Neutrophil (primary cell): ENCODE measurements around the gene RASSF8.

Experiments used
- H3K27ac ChIP-seq: fragments of 200-600 bp; sonication (generic); 2 replicates; pipeline ENCODE4 v1.5.1; 2016; ENCODE audit warnings: mild to moderate bottlenecking, moderate library complexity
- H3K27me3 ChIP-seq: fragments of 200-600 bp; sonication (generic); 2 replicates; pipeline ENCODE4 v1.6.0; 2016; ENCODE audit warnings: mild to moderate bottlenecking
- H3K36me3 ChIP-seq: fragments of 200-600 bp; sonication (generic); 2 replicates; pipeline ENCODE4 v1.5.1; 2017
- H3K4me1 ChIP-seq, 2 experiments: fragments of 200-600 bp in 1 of 2; sonication (generic) in 1 of 2; 1 replicate in 1 of 2; 2 replicates in 1 of 2; pipeline versions ENCODE4 v1.5.1 to v1.6.1; 2013 to 2016; ENCODE audit warnings: low read depth in 1 of 2, low read length in 1 of 2, mild to moderate bottlenecking in 1 of 2, moderate library complexity in 1 of 2; ENCODE audit not compliant: control insufficient read depth in 1 of 2, insufficient read depth in 1 of 2
- H3K4me3 ChIP-seq, 2 experiments: fragments of 200-600 bp in 1 of 2; sonication (generic) in 1 of 2; 1 replicate in 1 of 2; 2 replicates in 1 of 2; pipeline ENCODE4 v1.5.1; 2013 to 2016; ENCODE audit warnings: low read depth in 1 of 2, low read length in 1 of 2, mild to moderate bottlenecking in 1 of 2, moderate library complexity in 1 of 2
- H3K9me3 ChIP-seq: fragments of 200-600 bp; sonication (generic); 2 replicates; pipeline ENCODE4 v1.5.1; 2016
- TF ChIP-seq, protein P1 (sequence below): fragments of 200-600 bp; sonication (generic); IDR thresholded peaks from 2 replicates; pipeline ENCODE4 v1.5.1; 2016; ENCODE audit warnings: antibody characterized with exemption

The RASSF8 gene

DNA sequence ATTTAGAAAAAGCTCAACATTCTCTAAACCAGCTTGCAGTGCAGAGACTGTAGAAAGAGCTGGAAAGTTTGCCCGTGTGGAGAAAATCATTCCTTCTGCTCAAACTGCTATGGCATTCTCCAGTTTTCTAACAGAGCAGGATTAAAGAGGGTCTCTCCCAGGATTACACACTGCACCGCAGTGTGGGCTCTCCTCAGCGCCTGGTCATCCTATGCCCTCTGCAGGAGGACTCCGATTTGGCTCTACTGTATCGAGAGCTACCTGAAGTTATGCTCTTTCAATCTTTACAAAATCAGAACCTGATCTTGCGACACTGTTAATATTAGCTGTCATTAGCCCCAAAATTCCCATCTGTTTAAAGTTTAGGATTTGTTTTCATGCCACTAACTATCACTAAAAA is 133.3 kb downstream of the RASSF8 start:
- Histone ChIP-seq H3K4me1 (no peaks in the 10 kb centered on the region), H3K27ac (no peak overlapping the region), H3K27me3 (no peaks in the 10 kb centered on the region), H3K36me3 (no peaks in the 10 kb centered on the region), H3K9me3 (no peaks in the 10 kb centered on the region), H3K4me3 (no peak overlapping the region)
- TF ChIP-seq, protein P1, sequence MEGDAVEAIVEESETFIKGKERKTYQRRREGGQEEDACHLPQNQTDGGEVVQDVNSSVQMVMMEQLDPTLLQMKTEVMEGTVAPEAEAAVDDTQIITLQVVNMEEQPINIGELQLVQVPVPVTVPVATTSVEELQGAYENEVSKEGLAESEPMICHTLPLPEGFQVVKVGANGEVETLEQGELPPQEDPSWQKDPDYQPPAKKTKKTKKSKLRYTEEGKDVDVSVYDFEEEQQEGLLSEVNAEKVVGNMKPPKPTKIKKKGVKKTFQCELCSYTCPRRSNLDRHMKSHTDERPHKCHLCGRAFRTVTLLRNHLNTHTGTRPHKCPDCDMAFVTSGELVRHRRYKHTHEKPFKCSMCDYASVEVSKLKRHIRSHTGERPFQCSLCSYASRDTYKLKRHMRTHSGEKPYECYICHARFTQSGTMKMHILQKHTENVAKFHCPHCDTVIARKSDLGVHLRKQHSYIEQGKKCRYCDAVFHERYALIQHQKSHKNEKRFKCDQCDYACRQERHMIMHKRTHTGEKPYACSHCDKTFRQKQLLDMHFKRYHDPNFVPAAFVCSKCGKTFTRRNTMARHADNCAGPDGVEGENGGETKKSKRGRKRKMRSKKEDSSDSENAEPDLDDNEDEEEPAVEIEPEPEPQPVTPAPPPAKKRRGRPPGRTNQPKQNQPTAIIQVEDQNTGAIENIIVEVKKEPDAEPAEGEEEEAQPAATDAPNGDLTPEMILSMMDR, result no peak

DNA sequence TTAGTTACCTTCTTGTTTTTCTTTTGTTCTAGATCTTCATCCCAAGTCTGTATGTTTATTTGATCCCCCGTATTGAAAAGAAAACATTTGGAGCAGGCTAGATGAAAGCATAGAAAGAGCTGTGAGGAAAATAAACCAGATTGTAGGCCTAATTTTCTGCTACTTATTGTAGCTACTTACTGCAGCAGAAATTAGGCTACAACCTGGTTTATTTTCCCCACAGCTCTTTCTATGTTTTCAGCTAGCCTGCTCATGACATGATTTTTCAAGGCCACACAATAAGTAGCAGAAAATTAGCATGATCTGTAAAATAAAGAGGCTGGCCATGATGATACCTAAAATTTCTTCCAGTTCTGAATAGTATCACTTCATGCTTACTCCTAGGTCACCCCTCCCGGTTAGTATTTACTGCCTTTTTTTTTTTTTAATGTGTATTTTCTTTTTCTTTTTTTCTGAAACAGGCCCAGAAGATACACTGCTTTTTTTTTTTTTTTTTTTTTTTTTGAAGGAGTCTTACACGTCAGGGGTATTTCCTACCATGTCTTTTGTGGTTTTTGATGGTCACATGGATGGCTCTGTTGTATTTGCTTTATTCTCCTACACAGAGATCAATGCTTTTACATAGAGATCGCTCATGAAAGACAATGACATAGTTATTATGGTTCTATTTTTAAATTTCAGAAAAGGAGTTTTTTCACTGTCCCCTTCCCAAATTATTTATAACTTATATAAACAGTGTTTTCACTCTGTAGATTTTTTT is 134.0 kb downstream of the RASSF8 start:
- Histone ChIP-seq H3K27me3 (no peaks in the 10 kb centered on the region), H3K27ac (no peak overlapping the region), H3K36me3 (no peaks in the 10 kb centered on the region), H3K4me1 (no peaks in the 10 kb centered on the region), H3K4me3 (no peak overlapping the region), H3K9me3 (no peaks in the 10 kb centered on the region)
- TF ChIP-seq, protein P1, result no peak

DNA sequence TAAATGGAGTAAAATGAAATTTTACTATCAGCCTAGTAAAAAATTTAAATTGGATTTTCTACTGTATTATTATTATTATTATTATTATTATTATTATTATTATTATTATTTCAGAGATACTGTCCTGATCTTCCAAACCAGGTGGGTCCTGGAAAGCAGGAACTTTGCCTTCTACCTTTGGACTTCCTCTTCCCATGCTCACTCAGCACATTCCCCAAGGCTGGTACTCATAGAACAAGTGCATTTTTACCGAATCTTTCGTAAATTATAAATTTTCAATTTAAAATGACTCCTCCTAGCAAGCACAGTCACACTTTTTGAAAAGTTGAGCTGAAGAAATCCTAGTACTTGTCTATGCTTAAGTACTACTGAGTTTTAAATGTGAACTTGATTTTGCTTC is 136.7 kb downstream of the RASSF8 start:
- H3K27ac ChIP-seq, result no peak overlapping the region
- H3K4me3 ChIP-seq, result no peak overlapping the region
- TF ChIP-seq, protein P1, result no peak
- no peaks in the 10 kb centered on the region for H3K36me3 ChIP-seq
- H3K27me3 ChIP-seq, result no peaks in the 10 kb centered on the region
- no peaks in the 10 kb centered on the region for H3K9me3 ChIP-seq
- no peaks in the 10 kb centered on the region for H3K4me1 ChIP-seq

GRCh38 chr12:26096036-26096435 is 137.6 kb downstream of the RASSF8 start:
- no peak overlapping the region for H3K27ac ChIP-seq
- no peaks in the 10 kb centered on the region for H3K36me3 ChIP-seq
- TF ChIP-seq, protein P1, result no peak
- no peak overlapping the region for H3K4me3 ChIP-seq
- H3K27me3 ChIP-seq, result no peaks in the 10 kb centered on the region
- H3K4me1 ChIP-seq, result no peaks in the 10 kb centered on the region
- H3K9me3 ChIP-seq, result no peaks in the 10 kb centered on the region

DNA sequence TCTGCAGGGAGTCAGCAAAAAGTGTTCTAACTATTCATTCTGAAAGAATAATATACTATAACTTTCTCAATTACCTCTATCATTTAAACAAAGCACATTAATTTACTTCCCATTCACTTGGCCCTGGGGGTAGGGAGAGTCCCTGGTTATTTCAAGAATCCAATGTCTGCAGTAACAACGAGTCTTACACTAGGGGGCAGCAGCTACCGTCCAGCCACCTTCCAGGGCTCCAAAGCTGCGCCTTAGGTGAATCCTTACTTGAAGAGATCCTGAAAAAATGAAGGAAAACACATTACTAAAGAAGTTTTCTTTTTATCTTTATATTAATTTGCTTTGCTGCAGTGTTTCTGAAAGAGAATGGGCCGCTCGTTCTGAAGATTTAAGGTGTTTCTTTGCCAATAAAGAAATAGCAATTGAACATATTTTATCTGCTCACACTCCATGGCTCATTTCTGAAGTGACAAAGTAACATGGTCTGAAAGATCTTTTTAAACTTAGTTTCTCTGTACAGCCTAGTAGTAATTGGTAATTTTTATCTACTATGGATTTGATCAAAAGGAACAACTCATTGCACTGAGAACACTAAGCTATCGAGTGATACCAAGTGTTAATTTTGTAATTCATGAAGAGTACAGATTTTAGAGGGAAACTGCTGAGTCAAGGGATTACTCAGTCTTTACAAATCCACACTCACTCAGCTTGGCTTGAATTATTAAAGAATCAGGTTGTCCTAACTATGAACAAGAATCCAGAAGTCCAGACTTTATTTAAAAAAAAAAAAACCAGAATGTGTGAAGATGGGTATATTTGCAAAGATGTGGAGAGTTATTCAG is 138.8 kb downstream of the RASSF8 start:
- no peaks in the 10 kb centered on the region for H3K36me3 ChIP-seq
- no peaks in the 10 kb centered on the region for H3K4me1 ChIP-seq
- TF ChIP-seq, protein P1, result peak; percentile 82
- no peak overlapping the region for H3K4me3 ChIP-seq
- no peak overlapping the region for H3K27ac ChIP-seq
- H3K27me3 ChIP-seq, result peaks cover 6% of the 10 kb centered on the region
- no peaks in the 10 kb centered on the region for H3K9me3 ChIP-seq
